Subcutaneous abdominal adipose tissue (tissue), 5 donors: ENCODE measurements around the gene CLSTN2.

Source experiments
- H3K27ac ChIP-seq: one replicate; pipeline ENCODE4 v1.7.0; 2013; ENCODE audit warnings: low read depth, mild to moderate bottlenecking, inconsistent platforms, low read length, moderate library complexity
- H3K27me3 ChIP-seq, 5 donors: one replicate each; pipeline ENCODE4 v1.7.0; 2013; ENCODE audit warnings: low read length in 5 of 5, inconsistent platforms in 1 of 5; ENCODE audit not compliant: control insufficient read depth in 5 of 5, insufficient read depth in 4 of 5
- H3K36me3 ChIP-seq, 5 donors: one replicate each; pipeline ENCODE4 v1.7.0; 2013; ENCODE audit warnings: low read length in 5 of 5; ENCODE audit not compliant: control insufficient read depth in 5 of 5, insufficient read depth in 5 of 5
- H3K4me1 ChIP-seq, 5 donors: one replicate each; pipeline ENCODE4 v1.7.0; 2013; ENCODE audit warnings: low read length in 5 of 5, mild to moderate bottlenecking in 3 of 5, moderate library complexity in 1 of 5; ENCODE audit not compliant: control insufficient read depth in 5 of 5, insufficient read depth in 5 of 5
- H3K4me3 ChIP-seq, 5 donors: one replicate each; pipeline ENCODE4 v1.7.0; 2013; ENCODE audit warnings: low read length in 5 of 5, low read depth in 1 of 5
- H3K9ac ChIP-seq, 5 donors: one replicate each; pipeline ENCODE4 v1.7.0; 2013; ENCODE audit warnings: low read length in 5 of 5, mild to moderate bottlenecking in 4 of 5, moderate library complexity in 3 of 5
- H3K9me3 ChIP-seq, 5 donors: one replicate each; pipeline ENCODE4 v1.7.0; 2013; ENCODE audit warnings: low read length in 5 of 5; ENCODE audit not compliant: control insufficient read depth in 5 of 5
- donor health status: healthy.
- donor health status: healthy.
- donor health status: healthy.
- donor health status: healthy.
- donor health status: healthy.

Gene CLSTN2

DNA sequence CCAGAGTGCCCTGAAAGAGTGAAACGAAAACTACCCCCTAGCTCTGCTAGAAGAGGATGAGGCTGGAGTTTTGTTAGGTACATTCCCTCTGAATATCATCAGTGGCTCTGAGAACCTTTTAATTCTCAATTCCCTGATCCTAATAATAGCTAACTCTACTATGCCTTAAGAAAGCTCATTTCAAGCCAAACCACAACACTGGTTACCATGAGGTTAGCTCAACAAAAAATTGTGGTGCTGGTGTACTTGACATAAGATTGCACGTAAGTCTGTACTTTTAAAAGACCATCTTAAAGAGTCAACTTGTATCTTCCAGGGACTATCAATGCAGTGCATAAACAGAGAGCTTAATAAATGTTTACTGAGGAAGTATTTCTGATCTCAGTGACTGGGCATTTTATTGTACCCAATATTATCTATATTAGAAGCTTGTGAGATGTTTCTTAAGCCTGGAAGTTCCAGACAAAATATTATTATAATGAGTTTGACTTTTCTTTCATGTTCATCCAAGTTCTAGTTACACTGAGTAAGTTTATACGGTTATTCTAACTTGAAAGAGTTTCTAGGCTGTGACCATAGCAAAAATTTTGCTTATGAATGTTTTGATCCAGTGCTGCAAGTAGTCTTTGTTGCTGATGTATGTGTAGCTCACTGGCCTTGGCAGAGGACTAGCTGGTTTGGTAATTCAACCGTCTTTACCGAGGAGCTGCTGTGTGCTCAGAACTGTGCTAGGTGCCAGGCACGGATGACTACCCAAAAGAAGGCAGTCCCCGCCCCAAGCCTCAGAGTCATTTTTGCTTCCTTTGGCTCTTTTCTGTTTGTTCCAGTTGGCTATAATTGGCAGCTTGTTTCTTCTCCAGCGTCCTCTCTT, 408.5 kb downstream of the CLSTN2 start:
- H3K9me3 ChIP-seq = peaks cover 0 to 8% (median 6%) of the 10 kb centered on the region in 5 donors
- no peaks in the 10 kb centered on the region for H3K27me3 ChIP-seq
- H3K4me1 ChIP-seq = peaks cover 0 to 10% (median 4%) of the 10 kb centered on the region in 5 donors
- H3K36me3 ChIP-seq = no peaks in the 10 kb centered on the region
- H3K4me3 ChIP-seq = no peak overlapping the region
- H3K27ac ChIP-seq = no peak overlapping the region
- H3K9ac ChIP-seq = no peak overlapping the region

DNA sequence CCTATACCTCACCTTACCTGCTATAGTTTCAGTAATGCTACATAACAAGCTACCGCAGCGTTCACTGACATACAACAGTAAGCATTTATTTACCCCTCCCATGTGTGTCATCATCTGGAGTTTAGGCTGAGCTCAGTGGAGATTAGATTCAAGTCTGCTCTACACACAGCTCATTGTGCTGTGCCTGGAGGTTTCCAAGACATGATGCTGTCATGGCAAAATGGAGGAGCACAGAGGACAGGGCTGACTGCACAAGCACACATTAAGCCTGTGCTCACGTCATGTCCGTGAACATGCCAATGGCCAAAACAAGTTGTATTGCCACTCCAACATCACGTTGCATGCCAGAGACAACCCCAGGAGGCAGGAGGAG, 409.1 kb downstream of the CLSTN2 start:
- H3K27ac ChIP-seq = no peak overlapping the region

DNA sequence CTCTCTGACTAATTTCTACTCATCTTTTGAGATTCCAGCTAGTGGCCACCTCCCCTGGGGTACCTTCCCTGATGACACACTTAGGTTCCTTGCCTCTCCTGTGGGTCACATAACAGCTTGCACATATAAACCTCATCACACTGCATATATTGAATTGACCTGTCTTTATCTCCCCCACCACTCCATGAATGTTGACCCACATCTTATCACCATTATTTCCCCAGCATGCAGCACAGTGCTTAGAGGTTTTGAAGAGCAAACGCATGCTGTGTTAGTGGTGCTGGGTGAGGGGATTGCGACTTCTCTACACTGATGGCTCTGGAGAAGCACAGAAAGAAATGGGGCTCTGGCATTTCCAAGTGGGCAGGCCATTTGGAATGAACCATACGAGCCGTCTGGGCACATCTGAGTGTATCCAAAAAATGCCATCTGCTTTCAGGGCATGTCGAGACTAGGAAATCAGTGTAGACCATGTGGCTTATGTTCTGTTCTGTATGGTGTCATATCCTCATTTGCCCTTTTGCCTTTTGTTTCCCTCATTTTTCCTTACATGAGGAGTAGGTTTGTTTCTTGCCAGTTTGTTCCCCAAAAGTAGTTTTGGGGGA, 409.7 kb downstream of the CLSTN2 start:
- Histone ChIP-seq H3K27me3 (no peaks in the 10 kb centered on the region), H3K4me1 (peaks cover 0 to 10% (median 4%) of the 10 kb centered on the region in 5 donors), H3K36me3 (no peaks in the 10 kb centered on the region), H3K9ac (no peak overlapping the region), H3K4me3 (no peak overlapping the region), H3K27ac (no peak overlapping the region), H3K9me3 (peaks cover 0 to 9% (median 6%) of the 10 kb centered on the region in 5 donors)

More for the DNA sequence above, 409.1 kb downstream of the CLSTN2 start:
- H3K4me3 ChIP-seq = no peak overlapping the region
- H3K9me3 ChIP-seq = peaks cover 0 to 9% (median 6%) of the 10 kb centered on the region in 5 donors
- no peak overlapping the region for H3K9ac ChIP-seq
- no peaks in the 10 kb centered on the region for H3K27me3 ChIP-seq
- no peaks in the 10 kb centered on the region for H3K36me3 ChIP-seq
- peaks cover 0 to 10% (median 4%) of the 10 kb centered on the region in 5 donors for H3K4me1 ChIP-seq

DNA sequence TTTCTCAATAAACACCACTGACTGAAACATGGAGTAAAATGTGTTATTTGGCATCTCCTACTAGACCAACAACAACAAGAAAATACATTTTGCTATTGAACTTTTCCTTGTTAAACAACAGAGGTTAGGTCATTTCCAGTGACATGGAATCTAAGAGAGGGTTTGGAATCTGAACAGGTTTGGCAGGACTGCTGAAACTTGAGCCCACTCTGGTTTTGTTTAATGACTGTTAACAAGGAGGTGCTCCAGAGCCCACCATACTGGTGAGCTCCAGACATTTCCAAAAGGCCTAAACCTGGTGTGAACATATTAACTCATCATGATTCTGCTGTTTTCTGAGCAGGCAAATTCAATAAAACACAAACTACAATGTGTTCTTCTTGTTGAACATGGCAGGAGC, 412.2 kb downstream of the CLSTN2 start:
- H3K4me3 ChIP-seq = no peak overlapping the region
- H3K36me3 ChIP-seq = no peaks in the 10 kb centered on the region
- no peaks in the 10 kb centered on the region for H3K27me3 ChIP-seq
- H3K4me1 ChIP-seq = no peaks in the 10 kb centered on the region
- H3K9ac ChIP-seq = no peak overlapping the region
- peaks cover 0 to 9% (median 6%) of the 10 kb centered on the region in 5 donors for H3K9me3 ChIP-seq
- no peak overlapping the region for H3K27ac ChIP-seq

DNA sequence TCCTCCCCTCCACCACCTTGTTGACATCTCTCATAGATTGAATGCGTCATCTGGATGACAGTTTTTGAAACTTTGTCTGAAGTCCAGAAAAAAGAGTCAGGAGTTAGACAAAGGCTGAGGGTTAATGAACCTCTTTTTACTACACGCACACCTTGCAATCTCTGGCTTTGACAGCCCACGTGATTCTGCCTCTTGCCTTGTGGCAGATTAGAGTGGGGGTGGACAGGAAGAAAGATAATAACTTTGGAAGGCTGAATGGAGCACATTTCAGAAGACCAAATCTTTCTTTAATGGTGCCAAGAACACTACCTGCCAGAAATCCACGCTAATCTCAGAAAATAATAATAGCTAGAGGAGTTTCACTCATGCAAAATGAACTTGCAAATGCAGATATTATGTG, 415.0 kb downstream of the CLSTN2 start:
- H3K4me1 ChIP-seq = no peaks in the 10 kb centered on the region
- H3K27ac ChIP-seq = no peak overlapping the region
- no peaks in the 10 kb centered on the region for H3K27me3 ChIP-seq
- no peak overlapping the region for H3K4me3 ChIP-seq
- H3K36me3 ChIP-seq = no peaks in the 10 kb centered on the region
- peaks cover 0 to 2% (median 0%) of the 10 kb centered on the region in 5 donors for H3K9me3 ChIP-seq
- no peak overlapping the region for H3K9ac ChIP-seq

DNA sequence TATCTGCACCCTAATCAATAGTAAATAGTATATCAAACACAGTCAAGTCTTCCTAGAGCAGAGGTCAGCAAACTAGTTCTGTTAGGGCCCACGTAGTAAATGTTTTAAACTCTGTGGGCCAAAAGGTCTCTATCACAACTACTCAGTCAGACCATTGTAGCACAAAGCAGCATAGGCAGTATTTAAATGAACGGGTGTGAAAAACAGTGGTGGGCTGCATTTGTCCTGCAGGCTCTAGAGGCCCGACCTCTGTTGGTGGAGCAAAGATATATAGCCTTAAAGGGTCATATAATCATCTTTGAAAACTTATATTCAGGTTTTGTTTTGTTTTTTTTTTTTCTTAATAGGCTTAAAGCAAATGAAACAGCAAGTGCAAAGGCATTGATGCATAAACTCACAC, 416.5 kb downstream of the CLSTN2 start:
- Histone ChIP-seq H3K4me3 (no peak overlapping the region), H3K9me3 (peaks cover 0 to 2% (median 0%) of the 10 kb centered on the region in 5 donors), H3K4me1 (no peaks in the 10 kb centered on the region), H3K9ac (no peak overlapping the region), H3K36me3 (no peaks in the 10 kb centered on the region), H3K27ac (no peak overlapping the region), H3K27me3 (no peaks in the 10 kb centered on the region)

DNA sequence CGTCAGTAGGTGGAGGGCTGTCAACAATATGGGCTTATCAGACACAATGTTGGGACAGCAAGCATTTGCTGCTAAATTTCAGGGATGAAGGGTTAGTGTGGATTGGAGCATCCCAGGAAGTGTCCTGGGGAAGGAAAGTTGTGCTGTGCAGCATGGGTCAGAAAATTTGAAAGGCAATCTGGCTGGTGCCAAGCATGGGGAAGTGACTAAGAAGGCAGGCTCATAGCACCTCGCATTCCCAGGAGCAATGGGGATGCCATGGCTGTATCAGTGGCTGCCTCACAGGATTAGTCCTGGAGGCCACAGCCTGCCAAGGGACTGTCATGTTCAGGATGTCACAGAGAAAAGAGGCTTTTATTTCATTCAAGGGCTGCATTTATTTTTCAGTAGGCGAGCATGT, 420.5 kb downstream of the CLSTN2 start:
- Histone ChIP-seq H3K4me1 (no peaks in the 10 kb centered on the region), H3K27ac (no peak overlapping the region), H3K4me3 (no peak overlapping the region), H3K9ac (no peak overlapping the region), H3K27me3 (no peaks in the 10 kb centered on the region), H3K9me3 (no peaks in the 10 kb centered on the region), H3K36me3 (no peaks in the 10 kb centered on the region)

DNA sequence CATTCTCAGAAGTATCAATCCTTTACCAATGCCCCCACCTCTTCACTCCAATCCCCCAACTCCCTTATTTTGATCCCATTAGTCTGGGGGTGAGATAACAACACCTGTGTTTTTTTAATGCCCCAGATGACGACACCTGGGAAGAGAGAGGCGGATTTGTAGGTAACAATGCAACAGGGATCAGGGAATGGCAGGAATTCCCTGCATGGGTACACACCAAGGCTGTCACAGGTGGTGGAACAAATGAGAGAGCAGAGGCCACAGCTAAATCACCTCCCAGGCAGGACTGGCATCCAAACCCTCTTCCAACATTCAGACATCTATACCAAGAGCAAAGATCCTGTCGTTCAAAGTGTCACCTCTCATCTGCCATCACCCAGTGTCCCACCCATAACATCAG, 423.7 kb downstream of the CLSTN2 start:
- H3K27ac ChIP-seq = no peak overlapping the region
- H3K9ac ChIP-seq = no peak overlapping the region
- H3K4me1 ChIP-seq = no peaks in the 10 kb centered on the region
- H3K9me3 ChIP-seq = no peaks in the 10 kb centered on the region
- no peaks in the 10 kb centered on the region for H3K36me3 ChIP-seq
- no peak overlapping the region for H3K4me3 ChIP-seq
- no peaks in the 10 kb centered on the region for H3K27me3 ChIP-seq

DNA sequence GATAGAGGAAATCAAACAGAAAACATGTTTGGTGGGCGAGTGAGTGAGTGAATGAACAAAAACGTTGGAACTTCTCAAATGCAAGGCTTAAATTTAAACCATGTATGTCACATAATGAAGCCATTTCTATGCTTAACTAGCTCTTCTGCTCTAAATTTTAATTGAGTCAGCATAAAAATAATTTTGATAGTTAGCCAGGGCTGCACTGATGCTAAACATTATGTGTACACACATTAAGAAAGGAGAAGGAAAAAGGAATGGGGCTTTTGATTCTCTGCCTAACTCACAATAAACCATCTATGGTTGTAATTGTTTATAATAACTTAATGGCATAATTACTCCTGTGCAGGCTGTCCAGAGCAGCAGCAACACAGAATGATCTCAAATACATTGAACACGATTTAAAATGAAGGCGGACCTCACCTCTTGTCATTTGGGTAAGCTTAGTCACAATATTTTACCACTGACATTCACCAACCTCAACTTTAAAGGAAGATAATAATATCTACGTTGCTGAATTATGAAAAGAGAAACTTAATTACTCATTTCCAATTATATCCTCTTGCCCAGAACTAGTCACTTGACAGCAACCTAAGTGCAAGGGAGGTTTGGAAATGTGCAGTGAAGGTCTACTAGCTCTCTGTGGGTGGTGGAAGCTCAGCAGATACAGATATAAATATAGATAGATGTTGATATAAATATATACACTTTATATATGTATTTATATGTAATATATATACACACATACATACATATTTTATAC, 424.4 kb downstream of the CLSTN2 start:
- Histone ChIP-seq H3K9ac (no peak overlapping the region), H3K4me3 (no peak overlapping the region), H3K27me3 (no peaks in the 10 kb centered on the region), H3K36me3 (no peaks in the 10 kb centered on the region), H3K4me1 (no peaks in the 10 kb centered on the region), H3K27ac (no peak overlapping the region), H3K9me3 (no peaks in the 10 kb centered on the region)

DNA sequence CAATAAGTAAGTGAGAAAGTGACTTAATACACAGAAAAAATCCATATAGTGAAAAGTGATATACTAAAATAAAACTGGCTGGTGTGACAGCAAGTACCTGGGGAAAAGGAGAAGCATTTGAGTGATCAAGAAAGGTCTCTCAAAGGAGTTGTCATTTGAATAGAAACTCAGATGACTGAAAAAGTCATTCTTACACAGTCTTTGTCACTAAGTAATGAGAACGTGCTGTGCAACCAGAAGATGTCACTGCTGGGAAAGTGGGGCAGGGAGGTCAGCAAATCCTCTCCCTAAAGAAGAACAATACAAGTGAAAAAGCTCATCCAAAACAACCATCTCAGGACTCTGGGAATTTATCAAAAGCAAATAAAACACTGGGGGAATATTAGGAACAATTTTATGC, 425.3 kb downstream of the CLSTN2 start:
- Histone ChIP-seq H3K9ac (no peak overlapping the region), H3K27ac (no peak overlapping the region), H3K9me3 (no peaks in the 10 kb centered on the region), H3K4me1 (no peaks in the 10 kb centered on the region), H3K4me3 (no peak overlapping the region), H3K36me3 (no peaks in the 10 kb centered on the region), H3K27me3 (no peaks in the 10 kb centered on the region)
